Neural cell (in vitro differentiated cells): ENCODE data around the gene SNTG2.

ENCODE experiments used
- TF ChIP-seq, protein P1 (sequence below): fragments of 450-650 bp; IDR thresholded peaks from 2 replicates; pipeline ENCODE4 v1.5.1; 2014; ENCODE audit warnings: antibody characterized with exemption, mild to moderate bottlenecking, moderate library complexity; ENCODE audit not compliant: poor library complexity, severe bottlenecking
- TF ChIP-seq, protein P2 (sequence below): IDR thresholded peaks from 2 replicates; pipeline ENCODE4 v1.6.1; 2012; ENCODE audit warnings: borderline replicate concordance

DNA sequence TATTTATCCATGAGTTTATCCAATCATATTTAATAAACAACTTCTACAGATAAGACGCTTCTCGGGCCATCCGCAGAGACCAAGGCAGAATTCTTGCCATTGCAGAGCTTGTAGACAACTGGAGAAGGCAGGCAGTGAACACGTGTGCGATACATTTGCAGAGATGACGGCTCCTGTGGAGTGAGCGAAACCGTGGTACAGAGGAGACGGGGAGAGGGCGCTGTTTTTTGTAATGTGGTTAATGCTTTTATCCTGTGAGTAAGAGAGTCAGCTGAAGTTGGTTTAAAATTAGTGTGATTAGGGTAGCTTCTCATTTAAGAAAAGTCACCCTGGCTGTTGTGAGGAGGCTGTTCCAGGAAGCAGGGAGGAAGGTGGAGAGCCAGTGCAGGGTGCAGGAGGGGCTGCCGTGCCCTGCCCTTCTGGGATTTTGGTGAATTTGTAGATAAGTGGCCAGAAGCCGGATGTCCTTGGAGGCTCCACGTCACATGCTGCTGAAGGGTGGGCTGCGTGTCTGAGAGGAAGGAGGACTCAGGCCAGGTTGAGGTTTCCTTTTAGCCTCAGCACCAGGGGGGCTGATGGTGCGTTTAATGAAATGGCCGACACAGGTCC lies 151.4 kb downstream of the SNTG2 start:
- TF ChIP-seq, protein P1, sequence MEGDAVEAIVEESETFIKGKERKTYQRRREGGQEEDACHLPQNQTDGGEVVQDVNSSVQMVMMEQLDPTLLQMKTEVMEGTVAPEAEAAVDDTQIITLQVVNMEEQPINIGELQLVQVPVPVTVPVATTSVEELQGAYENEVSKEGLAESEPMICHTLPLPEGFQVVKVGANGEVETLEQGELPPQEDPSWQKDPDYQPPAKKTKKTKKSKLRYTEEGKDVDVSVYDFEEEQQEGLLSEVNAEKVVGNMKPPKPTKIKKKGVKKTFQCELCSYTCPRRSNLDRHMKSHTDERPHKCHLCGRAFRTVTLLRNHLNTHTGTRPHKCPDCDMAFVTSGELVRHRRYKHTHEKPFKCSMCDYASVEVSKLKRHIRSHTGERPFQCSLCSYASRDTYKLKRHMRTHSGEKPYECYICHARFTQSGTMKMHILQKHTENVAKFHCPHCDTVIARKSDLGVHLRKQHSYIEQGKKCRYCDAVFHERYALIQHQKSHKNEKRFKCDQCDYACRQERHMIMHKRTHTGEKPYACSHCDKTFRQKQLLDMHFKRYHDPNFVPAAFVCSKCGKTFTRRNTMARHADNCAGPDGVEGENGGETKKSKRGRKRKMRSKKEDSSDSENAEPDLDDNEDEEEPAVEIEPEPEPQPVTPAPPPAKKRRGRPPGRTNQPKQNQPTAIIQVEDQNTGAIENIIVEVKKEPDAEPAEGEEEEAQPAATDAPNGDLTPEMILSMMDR, result no peak
- TF ChIP-seq, protein P2, sequence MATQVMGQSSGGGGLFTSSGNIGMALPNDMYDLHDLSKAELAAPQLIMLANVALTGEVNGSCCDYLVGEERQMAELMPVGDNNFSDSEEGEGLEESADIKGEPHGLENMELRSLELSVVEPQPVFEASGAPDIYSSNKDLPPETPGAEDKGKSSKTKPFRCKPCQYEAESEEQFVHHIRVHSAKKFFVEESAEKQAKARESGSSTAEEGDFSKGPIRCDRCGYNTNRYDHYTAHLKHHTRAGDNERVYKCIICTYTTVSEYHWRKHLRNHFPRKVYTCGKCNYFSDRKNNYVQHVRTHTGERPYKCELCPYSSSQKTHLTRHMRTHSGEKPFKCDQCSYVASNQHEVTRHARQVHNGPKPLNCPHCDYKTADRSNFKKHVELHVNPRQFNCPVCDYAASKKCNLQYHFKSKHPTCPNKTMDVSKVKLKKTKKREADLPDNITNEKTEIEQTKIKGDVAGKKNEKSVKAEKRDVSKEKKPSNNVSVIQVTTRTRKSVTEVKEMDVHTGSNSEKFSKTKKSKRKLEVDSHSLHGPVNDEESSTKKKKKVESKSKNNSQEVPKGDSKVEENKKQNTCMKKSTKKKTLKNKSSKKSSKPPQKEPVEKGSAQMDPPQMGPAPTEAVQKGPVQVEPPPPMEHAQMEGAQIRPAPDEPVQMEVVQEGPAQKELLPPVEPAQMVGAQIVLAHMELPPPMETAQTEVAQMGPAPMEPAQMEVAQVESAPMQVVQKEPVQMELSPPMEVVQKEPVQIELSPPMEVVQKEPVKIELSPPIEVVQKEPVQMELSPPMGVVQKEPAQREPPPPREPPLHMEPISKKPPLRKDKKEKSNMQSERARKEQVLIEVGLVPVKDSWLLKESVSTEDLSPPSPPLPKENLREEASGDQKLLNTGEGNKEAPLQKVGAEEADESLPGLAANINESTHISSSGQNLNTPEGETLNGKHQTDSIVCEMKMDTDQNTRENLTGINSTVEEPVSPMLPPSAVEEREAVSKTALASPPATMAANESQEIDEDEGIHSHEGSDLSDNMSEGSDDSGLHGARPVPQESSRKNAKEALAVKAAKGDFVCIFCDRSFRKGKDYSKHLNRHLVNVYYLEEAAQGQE, result no peak
